HFF-Myc (cell line): ENCODE results near the gene KRTAP5-3.

Experiments used
- DNase-seq: peaks from one replicate; pipeline ENCODE4 v3.0.0-alpha.2; 2011; ENCODE audit warnings: low read depth; ENCODE audit errors: extremely low read depth
- H3K4me3 ChIP-seq: replicated peaks from 2 replicates; pipeline ENCODE4 v1.5.1; 2011; ENCODE audit warnings: low read depth, mild to moderate bottlenecking, control low read depth, low read length
- TF ChIP-seq, protein P1 (sequence below): IDR thresholded peaks from 2 replicates; pipeline ENCODE4 v1.5.1; 2012; ENCODE audit warnings: mild to moderate bottlenecking, low read depth, low read length, control low read depth; ENCODE audit errors: missing control alignments

KRTAP5-3 gene

DNA sequence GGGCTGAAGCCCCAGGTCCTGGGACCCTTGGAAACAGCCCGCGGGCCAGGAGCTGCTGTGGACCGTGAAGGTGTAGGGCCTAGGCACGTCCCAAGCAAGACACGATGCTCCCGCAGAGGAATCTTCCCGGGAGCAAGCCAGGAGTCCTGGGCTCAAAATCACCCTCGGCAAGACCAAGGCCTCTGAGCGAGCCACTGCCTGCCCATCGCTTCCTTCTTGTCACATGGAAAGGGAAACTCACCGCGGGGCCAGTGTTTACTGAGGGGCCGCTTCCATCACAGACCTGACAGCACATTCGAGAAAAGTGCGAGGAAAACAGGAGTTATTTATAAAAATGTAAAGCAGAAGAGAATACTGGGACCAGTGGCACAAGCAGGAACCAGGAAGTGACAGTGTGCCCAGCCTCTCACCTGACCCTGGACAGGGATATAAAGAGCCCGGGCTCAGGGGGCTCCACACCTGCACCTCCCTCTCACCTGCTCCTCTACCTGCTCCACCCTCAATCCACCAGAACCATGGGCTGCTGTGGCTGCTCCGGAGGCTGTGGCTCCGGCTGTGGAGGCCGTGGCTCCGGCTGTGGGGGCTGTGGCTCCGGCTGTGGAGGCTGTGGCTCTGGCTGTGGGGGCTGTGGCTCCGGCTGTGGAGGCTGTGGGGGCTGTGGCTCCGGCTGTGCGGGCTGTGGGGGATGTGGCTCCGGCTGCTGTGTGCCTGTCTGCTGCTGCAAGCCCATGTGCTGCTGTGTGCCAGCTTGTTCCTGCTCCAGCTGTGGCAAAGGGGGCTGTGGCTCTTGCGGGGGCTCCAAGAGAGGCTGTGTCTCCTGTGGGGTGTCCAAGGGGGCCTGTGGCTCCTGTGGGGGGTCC lies 21.3 kb upstream of the KRTAP5-3 start, which contains the start of gene KRTAP5-5:
Gene KRTAP5-5 (plus strand): TSS at position 450 of the 860 bp plus-strand sequence. CDS start 66 bp downstream, at position 516.
- no peak within 1 kb of the TSS for H3K4me3 ChIP-seq
- TF ChIP-seq, protein P1, sequence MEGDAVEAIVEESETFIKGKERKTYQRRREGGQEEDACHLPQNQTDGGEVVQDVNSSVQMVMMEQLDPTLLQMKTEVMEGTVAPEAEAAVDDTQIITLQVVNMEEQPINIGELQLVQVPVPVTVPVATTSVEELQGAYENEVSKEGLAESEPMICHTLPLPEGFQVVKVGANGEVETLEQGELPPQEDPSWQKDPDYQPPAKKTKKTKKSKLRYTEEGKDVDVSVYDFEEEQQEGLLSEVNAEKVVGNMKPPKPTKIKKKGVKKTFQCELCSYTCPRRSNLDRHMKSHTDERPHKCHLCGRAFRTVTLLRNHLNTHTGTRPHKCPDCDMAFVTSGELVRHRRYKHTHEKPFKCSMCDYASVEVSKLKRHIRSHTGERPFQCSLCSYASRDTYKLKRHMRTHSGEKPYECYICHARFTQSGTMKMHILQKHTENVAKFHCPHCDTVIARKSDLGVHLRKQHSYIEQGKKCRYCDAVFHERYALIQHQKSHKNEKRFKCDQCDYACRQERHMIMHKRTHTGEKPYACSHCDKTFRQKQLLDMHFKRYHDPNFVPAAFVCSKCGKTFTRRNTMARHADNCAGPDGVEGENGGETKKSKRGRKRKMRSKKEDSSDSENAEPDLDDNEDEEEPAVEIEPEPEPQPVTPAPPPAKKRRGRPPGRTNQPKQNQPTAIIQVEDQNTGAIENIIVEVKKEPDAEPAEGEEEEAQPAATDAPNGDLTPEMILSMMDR, result no peak
- no peak for DNase-seq

DNA sequence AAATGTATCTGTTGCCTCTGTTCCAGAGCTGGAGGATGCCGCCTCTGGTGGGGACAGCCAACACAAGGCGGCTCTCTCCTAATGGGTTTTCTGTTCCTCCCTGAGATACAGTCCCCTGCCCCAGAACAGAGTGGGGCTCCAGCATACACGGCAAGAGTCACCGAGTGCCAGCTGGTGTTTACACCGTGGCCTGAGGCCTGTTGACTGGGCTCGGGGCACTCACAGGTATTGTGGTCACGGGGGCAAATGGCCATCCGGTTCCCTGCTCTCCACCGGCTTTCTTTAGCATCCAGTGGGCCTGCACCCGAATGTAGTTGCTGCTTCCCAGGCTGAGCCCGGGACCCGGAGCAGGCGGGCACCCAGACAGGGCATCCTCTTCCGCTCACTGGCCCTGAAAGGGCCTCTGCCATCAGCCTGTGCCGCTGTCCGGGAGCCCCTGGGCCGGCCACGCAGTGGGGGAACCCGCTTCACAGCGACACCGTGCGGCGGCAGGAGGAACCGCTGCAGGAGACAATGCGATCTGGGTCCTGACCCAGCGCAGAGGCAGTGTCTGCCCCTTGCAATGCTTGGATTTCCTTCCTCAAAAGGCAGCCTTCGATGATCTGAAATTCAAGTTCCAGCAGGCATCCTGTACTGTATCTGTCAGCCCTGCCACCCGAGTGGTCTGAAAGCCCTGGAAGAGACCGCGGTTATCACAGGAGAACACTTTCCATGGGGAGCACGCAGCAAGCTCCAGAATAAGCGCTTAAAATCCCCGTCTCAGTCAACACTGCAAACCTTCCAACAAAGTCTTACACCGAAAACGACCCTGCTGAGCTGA lies 20.5 kb upstream of the KRTAP5-3 start:
- DNase-seq, result no peak
- TF ChIP-seq, protein P1, result peak; percentile 96
- H3K4me3 ChIP-seq, result no peak overlapping the region

DNA sequence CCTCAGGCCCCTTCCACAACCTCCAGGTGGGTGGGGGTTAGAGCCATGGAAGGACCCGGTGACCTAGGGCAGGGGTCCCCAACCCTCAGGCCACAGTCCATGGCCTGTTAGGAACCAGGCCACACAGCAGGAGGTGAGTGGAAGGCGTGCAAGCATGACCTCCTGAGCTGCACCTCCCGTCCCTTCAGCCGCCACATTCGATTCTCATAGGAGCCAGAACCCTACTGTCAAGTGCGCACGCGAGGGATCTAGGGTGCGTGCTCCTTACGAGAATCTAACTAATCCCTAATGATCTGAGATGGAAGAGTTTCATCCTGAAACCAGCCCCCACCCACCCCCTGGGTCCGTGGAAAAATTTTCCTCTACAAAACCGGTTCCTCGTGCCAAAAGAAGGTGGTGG lies 17.3 kb upstream of the KRTAP5-3 start:
- H3K4me3 ChIP-seq, result no peak overlapping the region
- TF ChIP-seq, protein P1, result no peak
- no peak for DNase-seq

DNA sequence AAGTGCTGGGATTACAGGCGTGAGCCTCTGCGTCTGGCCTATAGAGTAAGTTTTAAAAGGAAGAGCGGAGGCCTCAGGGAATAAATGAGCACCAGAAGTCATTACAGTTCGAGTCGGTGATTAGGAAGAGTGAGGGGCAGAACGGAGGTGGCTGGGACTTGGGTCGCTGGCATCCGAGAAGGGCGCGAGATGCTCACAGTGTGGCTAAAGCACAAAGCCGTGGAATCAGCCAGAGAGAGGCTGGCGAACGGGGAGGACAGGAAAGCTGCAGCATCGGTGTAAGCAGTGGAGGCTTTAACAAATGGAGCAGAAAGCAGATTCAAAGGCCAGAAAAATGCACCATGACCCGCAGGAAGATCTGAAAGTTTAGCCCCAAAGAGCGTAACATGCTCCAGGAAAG lies 16.4 kb upstream of the KRTAP5-3 start:
- TF ChIP-seq, protein P1, result no peak
- no peak for DNase-seq
- no peak overlapping the region for H3K4me3 ChIP-seq

DNA sequence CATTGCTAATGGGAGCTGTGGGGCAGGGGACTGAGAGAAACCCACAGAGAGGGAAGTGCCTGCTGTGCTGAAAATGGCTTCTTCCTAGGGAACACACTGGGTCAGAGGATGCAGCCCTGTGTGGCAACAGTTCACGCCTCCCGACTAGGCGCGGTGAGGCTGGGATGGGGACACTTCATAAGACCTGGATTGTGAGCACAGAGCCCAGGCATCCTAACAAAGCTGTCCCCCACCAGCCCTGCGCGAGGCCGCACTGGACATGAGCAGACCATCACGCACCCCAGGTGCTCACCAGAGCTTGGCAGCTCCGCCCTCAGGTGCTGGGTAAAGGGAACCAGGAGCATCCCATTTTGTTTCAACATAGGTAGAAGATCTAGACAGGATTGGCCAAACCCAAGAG lies 15.5 kb upstream of the KRTAP5-3 start:
- H3K4me3 ChIP-seq, result no peak overlapping the region
- DNase-seq, result no peak
- TF ChIP-seq, protein P1, result no peak

DNA sequence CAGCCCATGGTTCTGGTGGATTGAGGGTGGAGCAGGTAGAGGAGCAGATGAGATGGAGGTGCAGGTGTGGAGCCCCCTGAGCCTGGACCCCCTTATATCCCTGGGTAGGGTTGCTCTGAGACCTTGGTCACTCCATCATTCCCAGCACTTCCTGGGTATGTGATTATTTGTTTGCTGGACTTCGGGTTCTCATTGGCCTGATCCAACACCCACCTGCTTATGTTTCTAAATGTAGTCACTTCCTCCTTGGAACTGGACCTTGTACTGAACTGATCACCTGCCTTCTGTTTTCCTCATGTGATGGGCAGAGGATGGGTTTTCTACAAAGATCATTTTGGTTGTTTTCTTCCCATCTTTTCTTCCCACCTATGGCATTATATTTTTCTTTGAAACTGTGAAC lies 13.8 kb upstream of the KRTAP5-3 start, which contains the start of gene KRTAP5-4:
Gene KRTAP5-4 (minus strand): TSS at position 53 of the 400 bp plus-strand sequence. CDS start 45 bp downstream, at position 8.
- TF ChIP-seq, protein P1, result no peak
- no peak for DNase-seq
- no peak within 1 kb of the TSS for H3K4me3 ChIP-seq
